Activated CD8-positive, alpha-beta memory T cell treated with anti-CD3 and anti-CD28 coated beads, Interleukin-2, amount 50 U/mL, for 1 hour (primary cell): ENCODE measurements around the gene ADGB.
"Not testable (repeated sequence)": the region's sequence is repeated elsewhere in the genome, so short reads cannot be mapped to it uniquely, and the experiment has no call there.

Experiments used
- DNase-seq: peaks from one replicate; pipeline ENCODE4 v3.0.0-alpha.2; 2020; ENCODE audit errors: extremely low read depth

Gene ADGB

DNA sequence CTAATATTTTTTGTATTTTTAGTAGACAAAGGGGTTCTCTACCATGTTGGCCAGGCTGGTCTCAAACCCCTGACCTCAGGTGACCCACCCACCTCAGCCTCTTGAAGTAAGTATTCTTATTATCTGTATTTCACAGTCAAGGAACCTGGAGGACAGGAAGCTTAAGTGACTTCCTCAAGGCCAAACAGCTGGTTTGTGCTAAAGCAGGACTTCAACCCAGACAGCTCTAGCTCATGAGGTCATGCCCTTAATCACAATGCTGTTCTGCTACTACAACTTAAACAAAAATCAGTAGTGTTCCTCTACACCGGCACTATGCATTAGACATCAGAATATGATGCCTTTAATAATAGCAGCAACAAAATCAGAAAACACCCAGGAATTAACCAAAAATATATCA lies 168.9 kb downstream of the ADGB start:
- DNase-seq, result no peak

GRCh38 chr6:146768722-146769121 lies 169.9 kb downstream of the ADGB start:
- no peak for DNase-seq

- no peak for DNase-seq
Measured at GRCh38 chr6:146770275-146770964, 171.6 kb downstream of the ADGB start.

- no peak for DNase-seq
Measured at GRCh38 chr6:146770965-146771735, 172.4 kb downstream of the ADGB start.

- no peak for DNase-seq
Measured at GRCh38 chr6:146775220-146775619, 176.4 kb downstream of the ADGB start.

GRCh38 chr6:146781836-146782235 lies 183.1 kb downstream of the ADGB start:
- DNase-seq, result no peak

DNA sequence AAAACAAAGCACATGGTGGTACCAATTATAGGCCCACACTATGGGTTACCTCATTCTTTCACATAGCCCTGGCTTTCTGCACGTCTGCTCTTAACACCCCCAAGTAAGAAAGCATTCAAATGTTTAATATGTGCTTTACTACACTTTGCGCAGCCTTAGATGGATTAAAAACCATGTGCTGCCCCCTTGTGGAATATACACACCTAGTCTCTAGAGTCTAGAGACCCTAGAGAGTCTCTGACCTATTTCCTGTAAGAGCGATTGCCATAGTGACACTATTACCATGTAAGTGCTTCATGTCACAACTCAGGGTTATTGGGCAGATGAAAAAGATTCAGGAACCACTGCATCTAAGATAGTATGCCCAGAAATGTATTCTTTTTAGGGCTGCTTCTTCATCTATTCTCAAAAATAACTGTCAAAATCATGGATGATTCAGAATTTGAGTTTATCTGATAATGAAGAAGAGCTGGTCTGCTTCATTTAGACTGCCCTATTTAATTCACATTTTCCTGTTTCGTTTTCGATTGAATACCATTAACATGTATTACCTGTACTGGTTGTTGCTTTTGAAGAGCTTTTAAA lies 186.3 kb downstream of the ADGB start:
- DNase-seq, result no peak

DNA sequence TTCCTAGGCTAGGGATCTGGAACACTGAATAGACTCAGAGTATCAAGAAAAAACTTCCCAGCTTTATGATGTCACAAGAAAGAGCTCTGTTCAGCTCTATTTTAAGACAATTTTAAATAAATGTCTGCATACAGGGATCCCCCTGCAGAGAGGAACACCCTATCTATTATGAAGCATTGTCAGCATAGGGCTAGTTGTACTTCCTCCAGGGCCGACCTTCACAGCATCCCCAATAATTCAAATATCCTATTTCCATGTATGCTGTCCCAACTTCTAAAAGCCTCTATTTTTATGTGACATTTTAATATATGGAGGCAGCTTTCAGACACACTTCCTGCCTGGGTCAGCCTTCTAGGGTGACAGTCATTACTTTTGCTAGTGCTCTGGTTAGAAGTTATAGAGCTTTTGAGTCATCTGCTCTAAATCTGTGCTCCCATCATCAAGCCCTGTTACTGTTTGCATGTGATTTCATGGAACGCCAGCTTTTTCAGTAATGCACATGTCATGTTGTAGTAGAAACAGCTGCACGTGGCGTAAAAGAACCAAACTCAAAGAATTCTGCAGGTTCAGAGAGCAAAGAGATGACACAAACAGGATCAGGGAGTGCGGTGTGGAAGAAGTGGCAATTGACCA lies 189.2 kb downstream of the ADGB start:
- DNase-seq, result no peak

GRCh38 chr6:146790561-146791091 lies 191.9 kb downstream of the ADGB start:
- DNase-seq, result no peak

DNA sequence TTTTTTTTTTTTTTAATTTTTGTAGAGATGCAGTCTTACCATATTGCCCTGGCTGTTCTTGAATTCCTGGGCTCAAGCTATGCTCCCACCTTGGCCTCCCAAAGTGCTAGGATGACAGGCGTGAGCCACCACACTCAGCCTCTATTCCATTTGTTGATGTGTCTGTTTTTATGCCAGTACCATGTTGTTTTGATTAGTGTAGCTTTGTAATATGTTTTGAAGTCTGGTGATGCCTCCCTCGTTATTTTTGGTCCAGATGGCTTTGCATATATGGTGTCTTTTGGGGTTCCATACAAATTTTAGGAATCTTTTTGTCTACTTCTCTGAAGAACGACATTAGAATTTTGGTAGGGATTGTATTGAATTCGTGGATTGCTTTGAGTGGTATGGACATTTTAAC lies 193.2 kb downstream of the ADGB start:
- no peak for DNase-seq

DNA sequence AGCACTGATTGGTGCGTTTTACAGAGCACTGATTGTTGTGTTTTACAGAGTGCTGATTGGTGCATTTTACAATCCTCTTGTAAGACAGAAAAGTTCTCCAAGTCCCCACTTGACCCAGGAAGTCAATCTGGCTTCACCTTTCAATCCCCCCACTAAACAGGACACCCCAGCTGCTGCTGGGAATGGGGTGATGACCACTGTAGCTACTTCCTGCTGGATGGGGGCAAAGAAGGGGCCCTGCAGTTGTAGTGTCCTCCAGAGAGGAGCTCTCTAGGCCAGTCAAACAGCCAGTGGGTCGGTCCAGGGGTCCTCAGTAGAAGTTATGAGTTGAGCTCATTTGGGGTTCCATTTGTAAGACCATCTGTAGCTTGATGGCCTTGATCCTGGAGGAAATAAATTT lies 194.4 kb downstream of the ADGB start:
- not testable (repeated sequence) for DNase-seq

DNA sequence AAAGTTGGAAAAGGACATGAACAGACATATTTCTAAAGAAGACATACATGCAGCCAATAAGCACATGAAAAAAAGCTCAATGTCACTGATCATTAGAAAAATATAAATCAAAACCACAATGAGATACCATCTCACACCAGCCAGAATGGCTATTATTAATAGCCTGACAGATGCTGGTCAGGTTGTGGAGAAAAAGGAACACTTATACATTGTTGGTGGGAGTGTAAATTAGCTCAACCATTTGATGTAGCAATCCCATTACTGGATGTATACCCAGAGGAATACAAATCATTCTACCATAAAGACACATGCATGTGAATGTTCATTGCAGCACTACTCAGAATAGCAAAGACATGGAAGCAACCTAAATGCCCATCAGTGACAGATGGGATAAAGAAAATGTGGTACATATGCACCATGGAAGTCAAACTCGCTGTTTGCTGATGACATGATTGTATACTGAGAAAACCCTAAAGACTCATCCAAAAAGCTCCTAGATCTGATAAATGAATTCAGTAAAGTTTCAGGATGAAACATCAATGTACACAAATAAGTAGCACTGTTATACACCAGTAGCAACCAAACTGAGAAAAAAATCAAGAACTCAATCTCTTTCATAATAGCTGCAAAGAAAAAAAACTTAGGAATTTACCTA lies 196.8 kb downstream of the ADGB start:
- no peak for DNase-seq

GRCh38 chr6:146803167-146803566 lies 204.4 kb downstream of the ADGB start:
- not testable (repeated sequence) for DNase-seq

DNA sequence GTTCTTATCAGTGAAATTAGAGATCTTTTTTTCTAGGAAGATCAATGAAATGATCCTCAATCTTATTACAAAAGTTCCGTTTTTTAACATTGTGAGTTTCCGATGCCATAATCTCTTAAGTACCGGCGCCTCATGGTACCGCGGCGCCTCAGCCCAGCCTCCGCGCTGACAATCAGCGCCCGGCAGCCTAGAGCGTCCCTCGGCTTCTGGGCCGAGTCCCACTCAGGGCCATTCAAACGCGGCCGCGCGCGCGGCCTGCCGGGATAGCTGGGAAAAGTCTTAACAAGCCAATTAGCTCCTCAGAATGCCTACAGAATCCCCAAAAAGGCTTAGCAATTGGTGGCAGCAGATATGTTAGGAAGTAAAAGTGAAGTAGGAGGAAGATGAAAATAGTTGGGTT lies 204.8 kb downstream of the ADGB start:
- DNase-seq, result no peak

GRCh38 chr6:146805546-146806325 lies 207.0 kb downstream of the ADGB start:
- DNase-seq, result no peak

DNA sequence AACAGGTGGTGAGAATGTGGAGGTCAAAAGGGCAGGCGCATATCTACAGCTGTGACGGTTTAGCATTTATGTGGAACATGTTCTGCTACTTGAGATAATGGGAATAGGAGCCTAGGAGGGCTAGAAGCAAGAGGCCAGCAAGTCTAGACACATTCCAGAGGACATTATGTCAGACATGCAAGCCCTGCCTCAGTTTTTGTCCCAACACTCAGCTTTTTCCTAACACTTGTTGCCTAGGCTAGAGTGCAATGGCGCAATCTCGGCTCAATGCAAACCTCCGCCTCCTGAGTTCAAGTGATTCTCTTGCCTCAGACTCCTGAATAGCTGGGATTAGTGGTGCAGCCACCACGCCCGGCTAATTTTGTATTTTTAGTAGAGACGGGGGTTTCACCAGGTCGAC lies 210.2 kb downstream of the ADGB start:
- DNase-seq, result not testable (repeated sequence)

GRCh38 chr6:146812811-146813321 lies 214.1 kb downstream of the ADGB start:
- DNase-seq, result not testable (repeated sequence)

GRCh38 chr6:146813554-146813953 lies 214.8 kb downstream of the ADGB start:
- DNase-seq, result no peak

DNA sequence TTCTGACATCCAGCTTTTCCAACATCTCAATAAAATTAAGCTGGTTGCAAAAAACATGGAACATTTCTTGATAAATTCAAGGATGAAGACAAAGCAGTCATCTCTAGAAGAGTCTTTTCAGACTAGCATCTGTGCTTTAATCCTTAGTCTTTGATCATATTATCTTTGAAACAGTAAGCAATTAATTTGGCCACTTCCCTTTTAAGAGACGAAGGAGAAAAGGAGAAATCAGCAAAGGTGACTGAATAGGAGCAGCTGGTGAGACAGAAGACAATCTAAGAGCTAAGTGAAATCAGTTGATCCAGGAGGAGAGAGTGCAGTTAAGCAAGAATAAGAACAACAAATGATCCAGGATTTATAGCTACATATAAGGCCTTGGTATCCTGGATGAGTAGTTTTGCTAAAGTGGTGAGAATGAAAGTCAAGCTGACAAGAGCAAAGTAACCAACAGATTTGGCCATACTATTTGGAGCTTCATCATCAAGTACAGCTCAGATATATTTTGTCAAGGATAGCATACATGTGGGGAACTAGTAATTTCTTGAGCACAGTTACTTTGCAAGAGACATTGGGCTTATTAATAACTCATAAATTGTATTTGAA lies 215.5 kb downstream of the ADGB start:
- DNase-seq, result no peak
